SH-SY5Y (cell line): ENCODE data around the gene INPP4A.

Source experiments
- GATA2 ChIP-seq: IDR thresholded peaks from 2 replicates; pipeline ENCODE4 v1.6.1; 2011; ENCODE audit warnings: mild to moderate bottlenecking, low read depth, low read length
- GATA3 ChIP-seq: IDR thresholded peaks from 2 replicates; pipeline ENCODE4 v1.6.1; 2011; ENCODE audit warnings: low read depth, mild to moderate bottlenecking, low read length, moderate library complexity

GRCh38 chr2:98426771-98427170, 17.9 kb upstream of the INPP4A start:
- TF ChIP-seq GATA2 (no peak), GATA3 (no peak)
